Activated B cell treated with CpG ODN at 0.5 μM for 24 hours (primary cell): ENCODE data around the gene PEF1. TPM values are rescaled to one million over a fixed set of nuclear protein-coding genes. Genes with fewer than 3 reads are reported as not detected.

ENCODE experiments used
- ATAC-seq: fragments of 200-7000 bp; cut with Tn5 transposase; one replicate; pipeline ENCODE4 v1.10.0; 2021; ENCODE audit warnings: low read depth, mild to moderate bottlenecking, moderate library complexity
- CTCF ChIA-PET: fragments of 350-600 bp; sonication (Branson Sonifier 250); formaldehyde crosslinking; loops from one replicate; lab custom pipeline; 2021; ENCODE audit warnings: antibody characterized with exemption; lab: Charles Lee
- POLR2A ChIA-PET: fragments of 350-600 bp; sonication (Branson Sonifier 250); formaldehyde crosslinking; loops from one replicate; lab custom pipeline; 2021; ENCODE audit warnings: antibody characterized with exemption; lab: Charles Lee
- DNase-seq: peaks from one replicate; pipeline ENCODE4 v3.0.0; 2022
- H3K27ac Mint-ChIP-seq: one replicate; pipeline ENCODE4 v1.8.0; 2020; ENCODE audit warnings: mixed read lengths
- H3K27me3 Mint-ChIP-seq: one replicate; pipeline ENCODE4 v1.8.0; 2021; ENCODE audit warnings: mixed read lengths
- H3K36me3 Mint-ChIP-seq: one replicate; pipeline ENCODE4 v1.8.0; 2021; ENCODE audit warnings: low read depth, mixed read lengths
- H3K4me1 Mint-ChIP-seq: one replicate; pipeline ENCODE4 v1.8.0; 2021; ENCODE audit warnings: mixed read lengths
- H3K4me3 Mint-ChIP-seq: one replicate; pipeline ENCODE4 v1.8.0; 2020; ENCODE audit warnings: mild to moderate bottlenecking, mixed read lengths
- H3K9me3 Mint-ChIP-seq: one replicate; pipeline ENCODE4 v1.8.0; 2020; ENCODE audit warnings: mixed read lengths
- CTCF ChIP-seq: fragments of 200-600 bp; IDR thresholded peaks from one replicate; pipeline ENCODE4 v1.8.0; 2022; ENCODE audit warnings: antibody characterized with exemption, mild to moderate bottlenecking
- intact Hi-C: fragments of 100-400 bp; cut with micrococcal nuclease; formaldehyde crosslinking; loops from one replicate; pipeline ENCODE4 v1.15.1; 2024
- total RNA-seq: library from RNA; stranded (reverse); gene quantifications from 2 replicates; pipeline ENCODE4 v1.2.3, GENCODE V29; 2022

PEF1 gene
- total RNA-seq, 1 donor from 2014 or later = 58.0 TPM

- no peak for TF ChIP-seq CTCF
- ChIA-PET CTCF (no interaction called here), POLR2A (no interaction called here)
- DNase-seq (no peak), ATAC-seq (no peak)
- intact Hi-C loops = no loop called here
- Mint-ChIP-seq H3K4me1 (peaks cover 7% of the 10 kb centered on the region), H3K36me3 (no peaks in the 10 kb centered on the region), H3K9me3 (no peaks in the 10 kb centered on the region), H3K27me3 (peaks cover 9% of the 10 kb centered on the region), H3K27ac (no peak overlapping the region), H3K4me3 (no peak overlapping the region)
Measured at GRCh38 chr1:31583082-31583994, 61.3 kb downstream of the PEF1 start.

- Mint-ChIP-seq H3K36me3 (no peaks in the 10 kb centered on the region), H3K9me3 (no peaks in the 10 kb centered on the region), H3K4me3 (no peak overlapping the region), H3K27ac (no peak overlapping the region), H3K4me1 (no peaks in the 10 kb centered on the region), H3K27me3 (peaks cover 6% of the 10 kb centered on the region)
- TF ChIP-seq CTCF = no peak
- intact Hi-C loops = no loop called here
- ATAC-seq (no peak), DNase-seq (no peak)
- POLR2A ChIA-PET = no interaction called here
- CTCF ChIA-PET = no interaction called here
Measured at GRCh38 chr1:31581821-31582810, 62.6 kb downstream of the PEF1 start.

DNA sequence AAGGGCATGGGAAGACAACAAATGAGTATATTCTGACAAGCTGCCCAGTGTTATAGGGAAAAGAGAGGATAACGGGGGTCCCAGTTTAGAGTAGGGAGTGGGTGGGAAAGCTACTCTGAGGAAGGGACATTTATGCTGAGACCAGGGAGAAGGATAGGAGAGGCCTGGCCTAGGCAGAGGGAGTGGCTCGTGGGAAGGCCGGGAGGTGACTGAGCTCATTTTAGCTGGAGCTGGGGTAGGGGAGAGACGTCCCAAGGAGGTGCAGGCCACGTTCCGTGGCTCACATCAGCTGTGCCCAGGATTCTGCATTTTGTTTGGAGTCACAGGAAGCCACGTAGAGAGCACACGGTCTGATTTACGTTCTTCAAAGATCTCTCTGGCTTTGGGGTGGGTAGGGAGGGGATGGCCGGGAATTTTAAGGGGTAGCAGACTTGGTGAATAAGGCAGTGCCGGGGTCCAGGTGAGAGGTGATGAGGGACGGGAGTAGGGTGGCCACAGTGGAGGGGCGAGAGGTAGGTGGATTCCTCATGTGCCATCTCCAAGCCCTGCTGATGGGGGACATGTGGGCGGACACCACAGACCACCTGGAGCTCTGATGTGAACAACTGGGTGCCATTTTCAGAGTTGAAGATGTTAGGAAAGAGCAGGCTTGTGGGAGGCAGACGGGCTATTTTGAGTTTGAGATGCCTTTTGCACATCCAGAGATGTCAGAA is 63.6 kb downstream of the PEF1 start:
- TF ChIP-seq CTCF = no peak
- ChIA-PET CTCF (no interaction called here), POLR2A (no interaction called here)
- Mint-ChIP-seq H3K9me3 (no peaks in the 10 kb centered on the region), H3K4me1 (no peaks in the 10 kb centered on the region), H3K4me3 (no peak overlapping the region), H3K36me3 (no peaks in the 10 kb centered on the region), H3K27ac (no peak overlapping the region), H3K27me3 (peaks cover 12% of the 10 kb centered on the region)
- ATAC-seq (no peak), DNase-seq (no peak)
- intact Hi-C loops = no loop called here

- Mint-ChIP-seq H3K4me1 (no peaks in the 10 kb centered on the region), H3K4me3 (no peak overlapping the region), H3K27ac (no peak overlapping the region), H3K36me3 (no peaks in the 10 kb centered on the region), H3K9me3 (no peaks in the 10 kb centered on the region), H3K27me3 (peaks cover 12% of the 10 kb centered on the region)
- intact Hi-C loops = no loop called here
- ChIA-PET POLR2A (no interaction called here), CTCF (no interaction called here)
- TF ChIP-seq CTCF = no peak
- no peak for DNase-seq
- ATAC-seq = no peak
Measured at GRCh38 chr1:31580513-31580870, 64.2 kb downstream of the PEF1 start.

Other genes with a start within 250 kb of the PEF1 start
- 0.11 and 0.17 TPM in 2 replicates for gene SERINC2, start 231.7 kb downstream of the PEF1 start, total RNA-seq
- not detected in 2 replicates for gene TINAGL1, start 68.4 kb downstream of the PEF1 start, total RNA-seq
- gene HCRTR1, start 27.2 kb downstream of the PEF1 start, total RNA-seq = not detected in 2 replicates
- gene COL16A1, start 59.1 kb upstream of the PEF1 start, total RNA-seq = 0.17 and 0.31 TPM in 2 replicates
- 6.3 and 6.5 TPM in 2 replicates for gene ADGRB2, start 119.5 kb upstream of the PEF1 start, total RNA-seq
- not detected in 2 replicates for gene SPOCD1, start 171.1 kb upstream of the PEF1 start, total RNA-seq